ENCODE measurements around the gene TRAPPC5.

Gene TRAPPC5

GRCh38 chr19:7676376-7676775, 4.3 kb upstream of the TRAPPC5 start:
- no peak for DNase-seq (ENCODE audit: low spot score)

- DNase-seq (ENCODE audit: low spot score), result no peak
Measured at GRCh38 chr19:7676854-7677253, 3.8 kb upstream of the TRAPPC5 start, which contains the start of gene MCEMP1. Gene MCEMP1 (plus strand): TSS chr19:7677090. CDS start chr19:7677121, 31 bp downstream.

GRCh38 chr19:7677669-7678311, 2.8 kb upstream of the TRAPPC5 start:
- no peak for DNase-seq (ENCODE audit: low spot score)

- peak; percentile 18 for DNase-seq (ENCODE audit: low spot score)
Measured at GRCh38 chr19:7678971-7679751, 1.5 kb upstream of the TRAPPC5 start.

GRCh38 chr19:7679771-7680605, 645 bp upstream of the TRAPPC5 start:
- no peak for DNase-seq (ENCODE audit: low spot score)

GRCh38 chr19:7681340-7682174, 924 bp downstream of the TRAPPC5 start:
- DNase-seq (ENCODE audit: low spot score), result peak; percentile 70

- peak; percentile 22 for DNase-seq (ENCODE audit: low spot score)
Measured at GRCh38 chr19:7682175-7682855, 1.7 kb downstream of the TRAPPC5 start.

- DNase-seq (ENCODE audit: low spot score), result no peak
Measured at GRCh38 chr19:7685546-7686445, 5.2 kb downstream of the TRAPPC5 start.

- DNase-seq (ENCODE audit: low spot score), result no peak
Measured at GRCh38 chr19:7687177-7687576, 6.5 kb downstream of the TRAPPC5 start.

GRCh38 chr19:7689165-7689564, 8.5 kb downstream of the TRAPPC5 start:
- no peak for DNase-seq (ENCODE audit: low spot score)

- no peak for DNase-seq (ENCODE audit: low spot score)
Measured at GRCh38 chr19:7690779-7691258, 10.2 kb downstream of the TRAPPC5 start.

GRCh38 chr19:7691497-7691896, 10.9 kb downstream of the TRAPPC5 start:
- DNase-seq (ENCODE audit: low spot score), result no peak

- no peak for DNase-seq (ENCODE audit: low spot score)
Measured at GRCh38 chr19:7692417-7693088, 11.9 kb downstream of the TRAPPC5 start.

GRCh38 chr19:7694499-7694898, 13.9 kb downstream of the TRAPPC5 start:
- no peak for DNase-seq (ENCODE audit: low spot score)

- DNase-seq (ENCODE audit: low spot score), result no peak
Measured at GRCh38 chr19:7697721-7698287, 17.2 kb downstream of the TRAPPC5 start.

GRCh38 chr19:7698583-7698982, 17.9 kb downstream of the TRAPPC5 start:
- no peak for DNase-seq (ENCODE audit: low spot score)

- DNase-seq (ENCODE audit: low spot score), result no peak
Measured at GRCh38 chr19:7699003-7699402, 18.4 kb downstream of the TRAPPC5 start.

GRCh38 chr19:7699417-7700401, 19.1 kb downstream of the TRAPPC5 start:
- no peak for DNase-seq (ENCODE audit: low spot score)
